CD4-positive, alpha-beta T cell treated with Interleukin-1 beta for 1 hour (primary cell): ENCODE data around the gene ZC3H12C.

ENCODE experiments used
- DNase-seq, 2 donors: peaks; one replicate each; pipeline ENCODE4 v3.0.0-alpha.2; 2020 to 2022

Gene ZC3H12C

GRCh38 chr11:110077831-110078325 lies 15.3 kb upstream of the ZC3H12C start:
- no peak for DNase-seq

- DNase-seq = no peak
Observed at GRCh38 chr11:110078923-110079544, 14.2 kb upstream of the ZC3H12C start.

DNA sequence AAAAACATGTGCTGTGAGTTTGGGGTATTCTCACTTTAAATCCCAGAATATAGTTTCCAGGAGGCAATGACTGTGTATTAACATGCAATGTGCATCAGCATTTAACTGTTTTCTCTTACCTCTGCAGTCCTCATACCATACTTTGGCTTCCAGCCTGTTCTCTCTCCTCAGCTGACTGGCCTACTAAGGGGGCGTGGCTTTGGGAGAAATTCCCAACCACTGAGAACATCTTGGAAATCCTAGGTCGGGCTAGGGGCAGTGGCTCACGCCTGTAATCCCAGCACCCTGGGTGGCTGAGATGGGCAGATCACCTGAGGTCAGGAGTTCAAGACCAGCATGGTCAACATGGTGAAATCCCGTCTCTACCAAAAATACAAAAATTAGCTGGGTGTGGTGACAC lies 13.5 kb upstream of the ZC3H12C start:
- DNase-seq = no peak

DNA sequence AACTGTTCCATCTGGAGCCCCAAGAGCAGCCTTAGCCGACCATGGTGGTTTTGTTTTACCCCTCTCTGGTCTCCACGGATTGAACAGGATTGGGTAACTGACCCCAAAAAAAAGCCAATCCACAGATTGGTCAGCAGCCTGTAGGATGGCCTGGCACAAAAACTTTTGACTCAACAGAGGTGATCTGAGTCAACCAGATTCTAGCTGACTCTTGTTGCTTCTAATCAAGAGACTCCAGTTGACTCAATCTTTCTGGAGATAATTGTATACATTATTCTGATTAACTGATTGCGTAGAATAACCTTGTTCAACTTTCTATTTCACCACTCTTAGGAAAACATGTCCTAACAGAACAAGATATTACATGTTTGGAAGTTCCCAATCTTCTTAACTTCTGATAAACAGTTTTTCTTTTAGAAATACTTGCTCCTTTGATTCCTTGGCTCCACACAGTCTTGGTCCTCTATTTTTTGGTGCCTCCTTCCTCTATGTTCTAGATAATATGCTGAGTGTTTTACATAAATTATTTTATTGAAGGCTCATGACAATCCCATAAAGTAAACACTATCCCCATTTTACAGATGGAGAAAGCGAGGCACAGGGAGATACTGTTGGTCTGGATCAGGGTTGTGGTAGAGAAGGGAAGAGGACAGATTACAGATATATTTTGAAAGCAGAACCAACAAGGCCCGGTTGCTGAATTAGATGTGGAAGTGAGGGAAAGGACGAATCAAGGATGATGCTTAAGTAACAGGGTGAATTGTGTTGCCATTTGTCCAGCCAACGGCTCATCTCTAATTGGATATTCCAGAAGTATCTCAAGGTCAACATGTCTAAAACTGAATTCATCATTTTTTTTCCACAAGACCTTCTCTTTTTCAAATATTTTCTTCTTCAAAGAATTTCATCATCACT lies 11.5 kb upstream of the ZC3H12C start:
- DNase-seq = no peak

GRCh38 chr11:110082899-110083298 lies 10.3 kb upstream of the ZC3H12C start:
- DNase-seq = no peak

DNA sequence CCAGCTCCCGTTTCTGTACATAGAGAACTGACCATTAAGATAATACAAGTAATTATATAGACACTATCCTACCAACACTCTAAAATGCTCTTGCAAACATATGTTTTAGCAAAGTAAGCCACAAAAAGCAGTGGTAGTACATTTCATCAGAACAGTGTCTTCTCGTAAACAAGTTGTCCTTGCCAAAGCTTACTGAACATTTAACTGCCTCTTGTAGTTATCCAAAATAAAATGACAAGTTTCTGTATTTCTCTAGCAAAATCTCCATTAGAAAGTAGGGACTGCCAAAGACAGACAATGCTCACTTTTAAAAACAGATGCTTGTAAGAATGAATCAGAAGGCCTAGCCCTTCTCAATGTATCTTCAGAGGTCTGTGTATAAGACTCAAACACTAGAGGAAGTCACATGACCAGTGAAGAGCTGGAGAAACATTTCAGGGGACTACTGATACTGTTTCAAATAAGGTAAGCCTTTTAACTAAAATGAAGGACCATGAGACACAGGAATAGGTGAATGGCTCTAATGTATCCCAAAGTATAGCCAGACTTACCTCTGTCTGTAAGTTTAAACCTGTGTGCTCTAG lies 7.8 kb upstream of the ZC3H12C start:
- DNase-seq = no peak

GRCh38 chr11:110086892-110087309 lies 6.3 kb upstream of the ZC3H12C start:
- peak; percentile 10 to 59 for DNase-seq

DNA sequence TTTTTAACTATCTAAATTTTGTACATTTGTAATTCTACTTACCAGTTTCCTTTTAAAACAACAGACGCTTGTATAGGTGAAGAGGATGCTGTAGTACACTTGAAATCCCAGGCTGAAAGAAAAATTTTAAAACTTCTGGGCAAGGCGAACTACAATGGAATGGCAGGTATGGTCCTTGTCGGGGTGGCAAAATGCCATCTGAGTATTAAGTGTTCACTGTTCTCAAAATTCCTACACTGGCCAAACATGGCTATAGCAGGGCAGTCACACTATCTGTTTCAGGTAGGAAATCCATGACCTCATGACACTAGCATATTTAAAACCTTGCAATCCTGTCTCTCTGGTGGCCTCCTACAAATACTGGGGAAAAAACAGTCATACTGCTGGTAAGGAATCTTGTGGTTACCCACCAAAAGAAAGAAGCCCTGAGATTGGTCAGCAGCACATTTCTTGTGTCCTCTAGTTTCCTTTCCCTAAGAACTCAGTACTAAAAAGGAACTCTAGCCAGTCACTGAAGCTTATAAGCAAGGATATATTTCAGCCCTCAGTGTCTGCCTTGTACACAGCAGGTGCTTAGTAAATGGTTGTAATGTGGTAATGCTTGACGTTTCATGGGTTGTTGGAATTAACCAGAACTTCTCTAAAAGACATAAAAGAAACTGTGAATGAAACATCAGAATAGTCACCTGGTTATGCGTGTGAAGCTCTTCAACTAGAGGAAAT lies 5.2 kb upstream of the ZC3H12C start:
- no peak for DNase-seq

DNA sequence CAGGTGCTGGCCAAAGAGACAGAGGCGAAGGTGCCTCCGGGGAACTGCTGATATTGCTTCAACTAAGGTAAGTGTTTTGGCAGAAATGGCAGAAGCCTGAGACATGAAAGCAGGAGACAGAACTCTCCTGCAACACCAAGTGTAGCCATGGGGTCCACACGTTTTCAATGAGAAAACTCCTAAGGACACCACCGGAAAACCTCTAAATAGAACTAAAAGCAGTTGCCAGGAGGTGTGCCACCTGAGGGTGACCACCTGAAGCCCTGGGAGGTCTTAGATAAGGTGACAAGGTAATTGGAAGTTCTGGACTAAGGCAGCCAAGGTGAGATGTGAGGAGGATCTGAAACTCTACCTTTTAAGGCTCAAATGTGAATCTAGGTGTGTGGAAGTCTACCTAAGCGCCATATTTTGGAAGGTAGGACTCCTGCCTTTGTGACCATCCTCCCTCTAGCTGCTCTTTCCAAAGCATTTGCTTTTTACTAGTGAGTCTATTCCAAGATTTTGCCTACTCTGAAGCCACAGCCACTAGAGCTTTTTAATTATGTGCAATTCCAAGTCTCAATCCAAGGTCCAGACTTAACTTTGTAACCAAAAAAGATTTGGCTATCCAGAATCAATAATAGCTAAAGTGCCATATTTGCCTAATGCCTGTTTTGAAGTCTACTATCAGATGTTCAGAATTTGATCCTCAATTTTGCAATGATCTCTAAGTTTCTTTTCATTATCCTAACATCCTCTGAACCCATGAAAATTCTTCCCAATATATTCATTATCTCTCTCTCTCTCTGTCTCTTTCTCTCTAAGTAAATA lies 4.5 kb upstream of the ZC3H12C start:
- no peak for DNase-seq

- no peak for DNase-seq
Observed at GRCh38 chr11:110089617-110090282, 3.4 kb upstream of the ZC3H12C start.

DNA sequence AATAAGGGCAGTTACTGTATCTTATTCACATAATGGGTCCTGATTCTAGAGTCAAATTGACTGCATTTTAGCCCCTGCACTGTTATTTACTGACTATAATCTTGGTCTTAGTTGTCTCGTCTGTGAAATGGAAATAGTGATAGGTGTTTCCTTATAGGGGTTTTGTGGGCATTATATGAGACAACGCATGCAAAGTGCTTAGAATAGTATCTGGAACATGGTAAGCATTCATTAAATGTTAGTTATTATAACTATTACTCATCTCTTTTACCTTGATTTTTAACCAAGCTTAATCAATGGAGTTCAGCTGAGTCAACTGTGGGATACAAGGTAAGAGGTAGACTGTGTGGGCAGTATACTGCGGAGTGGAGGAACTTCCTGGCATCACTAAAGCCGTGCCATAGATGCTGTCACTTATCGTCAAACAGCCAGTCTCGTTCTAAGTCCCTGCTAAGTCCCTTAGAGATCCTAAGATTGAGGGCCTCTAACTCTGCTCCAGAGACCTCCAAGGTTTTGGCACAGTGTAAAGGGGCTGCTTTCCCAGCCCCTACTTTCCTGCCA lies 2.6 kb upstream of the ZC3H12C start:
- no peak for DNase-seq

GRCh38 chr11:110092111-110092514 lies 1.1 kb upstream of the ZC3H12C start:
- no peak for DNase-seq

DNA sequence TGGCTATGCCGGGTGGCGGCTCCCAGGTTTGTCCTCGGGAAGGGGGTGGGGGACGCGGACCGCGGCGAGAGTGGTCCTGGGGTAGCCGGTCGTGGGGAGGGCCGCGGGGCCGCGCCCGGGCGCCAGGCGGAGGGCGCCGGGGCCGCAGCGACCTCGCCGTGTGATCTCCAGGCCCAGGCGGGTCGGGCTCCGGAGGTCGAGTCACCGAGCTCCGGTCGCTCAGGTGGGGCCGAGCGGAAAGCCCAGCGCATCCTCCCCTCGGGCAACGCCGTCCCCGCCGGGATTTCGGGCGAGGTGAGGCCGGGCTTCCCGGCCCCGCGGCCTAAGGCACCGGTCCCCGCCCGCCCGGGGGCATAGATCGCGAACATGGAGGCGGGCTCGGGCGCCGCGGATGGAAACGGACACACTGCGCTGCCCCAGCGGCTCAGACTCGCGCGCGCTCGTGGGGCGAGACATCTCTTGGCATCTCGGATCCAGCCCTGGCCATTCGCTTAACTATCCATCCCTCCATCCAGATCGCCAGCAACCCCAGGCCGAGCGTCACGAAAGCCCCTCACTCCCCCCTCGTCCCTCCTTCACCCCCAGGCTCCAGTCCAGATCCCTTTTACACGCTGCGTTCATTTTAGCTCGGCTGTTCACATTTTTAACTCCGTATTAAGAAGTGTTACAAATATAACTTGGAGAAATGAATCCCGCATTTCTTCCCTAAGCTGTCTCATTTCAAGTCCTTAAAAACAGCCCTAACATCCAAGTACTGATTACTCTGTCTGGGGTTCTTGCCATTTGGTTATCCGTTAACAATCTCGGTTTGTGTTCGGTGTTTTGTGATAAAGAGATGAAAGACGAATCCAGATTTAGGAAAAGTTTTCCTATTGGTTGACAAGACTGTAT lies 460 bp downstream of the ZC3H12C start:
- peak in 1 of 2 donors; percentile 9 for DNase-seq

GRCh38 chr11:110094298-110095285 lies 1.4 kb downstream of the ZC3H12C start:
- DNase-seq = no peak

DNA sequence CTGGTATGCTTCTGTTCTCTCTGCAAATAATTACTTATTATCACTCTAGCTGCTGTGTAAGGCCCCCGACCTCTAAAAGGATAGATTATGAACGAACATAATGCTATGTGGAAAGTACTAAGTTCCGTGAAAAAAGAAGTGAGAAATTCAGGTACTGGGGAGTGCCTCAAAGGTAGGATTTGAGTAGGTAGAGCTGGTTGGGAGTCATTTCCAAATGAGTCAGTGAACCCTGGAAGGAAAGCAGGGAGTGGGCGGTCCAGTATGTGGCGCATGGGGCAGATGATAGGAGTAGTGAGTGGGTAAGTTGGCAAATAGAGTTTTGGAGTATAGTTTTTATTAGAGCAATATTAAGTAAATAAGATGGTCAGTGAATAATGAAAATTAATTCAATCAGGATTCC lies 2.4 kb downstream of the ZC3H12C start:
- DNase-seq = no peak

DNA sequence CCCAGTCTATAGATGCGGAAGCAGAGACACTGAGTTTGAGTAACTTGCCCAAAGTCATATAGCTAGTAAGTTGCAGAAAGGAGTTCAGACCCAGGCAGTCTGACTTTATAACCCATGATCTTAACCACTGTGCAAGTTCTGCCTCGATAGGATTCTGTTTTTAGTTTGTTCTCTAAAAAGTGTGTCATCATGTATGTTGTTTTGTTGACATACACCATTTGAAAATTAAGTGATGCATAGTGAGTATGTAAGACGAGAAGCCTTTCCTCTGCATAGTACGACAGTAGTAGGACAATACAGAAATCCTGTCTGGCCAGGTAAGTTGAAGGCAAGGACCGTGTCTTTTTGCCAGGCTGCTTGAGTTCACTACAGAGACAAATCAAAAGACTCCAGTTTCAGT lies 3.3 kb downstream of the ZC3H12C start:
- no peak for DNase-seq

DNA sequence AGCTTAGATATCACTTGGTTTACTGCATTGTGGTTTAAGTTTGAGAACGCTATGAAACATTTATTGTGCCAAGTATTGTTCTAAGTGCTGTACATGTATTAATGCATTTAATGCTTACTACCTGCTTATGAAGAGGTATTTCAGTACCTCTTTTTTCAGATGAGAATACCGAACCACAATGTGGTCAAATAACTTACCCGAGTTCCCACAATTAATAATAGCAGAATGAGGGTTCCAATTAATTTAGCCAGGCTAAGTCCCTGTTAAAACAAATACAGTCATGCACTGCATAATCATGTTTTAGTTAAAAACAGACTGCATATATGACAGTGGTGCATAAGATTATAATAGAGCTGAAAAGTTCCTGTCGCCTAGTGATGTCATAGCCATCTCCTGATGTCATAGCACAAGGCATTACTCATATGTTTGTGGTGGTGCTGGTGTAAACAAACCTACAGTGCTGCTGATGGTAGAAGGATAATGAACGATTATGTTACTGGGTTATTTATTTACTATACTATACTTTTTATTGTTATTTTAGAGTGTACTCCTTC lies 4.3 kb downstream of the ZC3H12C start:
- DNase-seq = no peak

GRCh38 chr11:110098645-110099044 lies 5.5 kb downstream of the ZC3H12C start:
- no peak for DNase-seq
